HCT116 (cell line): Measurements from ENCODE around the gene ORMDL3.

Experiments used
- EZH2phosphoT487 ChIP-seq: fragments of 200-600 bp; IDR thresholded peaks from 2 replicates; pipeline ENCODE4 v1.6.1; 2018; ENCODE audit warnings: antibody characterized with exemption, borderline replicate concordance
- POLR2A ChIP-seq: IDR thresholded peaks from 2 replicates; pipeline ENCODE4 v1.7.0; 2011; ENCODE audit warnings: borderline replicate concordance; ENCODE audit not compliant: insufficient read depth, insufficient read length; ENCODE audit errors: extremely low read depth
- SRF ChIP-seq: IDR thresholded peaks from 2 replicates; pipeline ENCODE4 v1.6.1; 2012; ENCODE audit warnings: low read depth
- TF ChIP-seq, protein P1 (sequence below), 3 experiments: fragments of 200-600 bp in 1 of 3; sonication (generic) in 1 of 3; IDR thresholded peaks in 2 of 3; conservative IDR thresholded peaks in 1 of 3; 2 replicates each; pipeline ENCODE4 v1.5.1; 2012 to 2017; ENCODE audit warnings: low read depth in 2 of 3, low read length in 2 of 3, antibody characterized with exemption in 1 of 3, borderline replicate concordance in 1 of 3, control low read depth in 1 of 3, mild to moderate bottlenecking in 1 of 3, mixed read lengths in 1 of 3, mixed run types in 1 of 3, moderate library complexity in 1 of 3; ENCODE audit not compliant: insufficient read depth in 1 of 3

DNA sequence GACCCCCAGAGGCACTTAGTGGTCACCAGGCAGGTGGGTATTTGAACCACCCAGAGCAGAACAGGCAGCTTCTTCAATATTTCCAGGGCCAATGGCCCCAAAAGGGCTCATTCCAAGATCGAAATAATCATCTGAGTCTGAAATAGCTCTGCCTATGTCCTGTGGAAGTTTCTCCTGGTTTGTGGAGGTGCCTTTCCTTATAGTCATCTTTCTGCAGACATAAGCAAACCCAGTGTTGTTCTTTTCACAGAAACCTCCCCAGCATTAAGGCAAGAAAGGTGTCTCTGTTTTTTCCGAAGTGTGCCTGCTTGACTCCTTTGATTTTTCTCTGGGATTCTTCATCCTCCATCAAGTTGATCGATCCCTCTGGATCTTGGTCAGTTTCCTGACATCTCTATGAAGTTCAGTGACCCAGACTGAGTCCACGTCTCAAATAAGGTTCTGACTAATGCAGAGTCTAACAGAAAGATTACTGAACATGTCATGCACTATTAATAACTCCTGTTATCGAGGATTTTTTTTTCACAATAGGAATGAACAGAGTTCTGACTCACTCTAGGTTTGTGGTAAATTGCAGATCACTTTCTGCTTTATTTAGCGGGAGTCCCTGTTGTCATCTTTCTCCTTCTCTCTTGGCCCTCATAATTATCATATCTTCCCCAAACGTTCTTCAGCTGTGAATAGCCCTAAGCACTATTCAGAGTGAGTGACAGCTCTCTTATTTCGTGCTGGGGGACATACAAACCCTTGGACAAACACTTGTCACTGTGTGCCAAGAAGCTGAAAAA lies 1.7 kb upstream of the ORMDL3 start:
- TF ChIP-seq POLR2A (no peak), EZH2phosphoT487 (no peak), SRF (no peak)
- TF ChIP-seq, protein P1, sequence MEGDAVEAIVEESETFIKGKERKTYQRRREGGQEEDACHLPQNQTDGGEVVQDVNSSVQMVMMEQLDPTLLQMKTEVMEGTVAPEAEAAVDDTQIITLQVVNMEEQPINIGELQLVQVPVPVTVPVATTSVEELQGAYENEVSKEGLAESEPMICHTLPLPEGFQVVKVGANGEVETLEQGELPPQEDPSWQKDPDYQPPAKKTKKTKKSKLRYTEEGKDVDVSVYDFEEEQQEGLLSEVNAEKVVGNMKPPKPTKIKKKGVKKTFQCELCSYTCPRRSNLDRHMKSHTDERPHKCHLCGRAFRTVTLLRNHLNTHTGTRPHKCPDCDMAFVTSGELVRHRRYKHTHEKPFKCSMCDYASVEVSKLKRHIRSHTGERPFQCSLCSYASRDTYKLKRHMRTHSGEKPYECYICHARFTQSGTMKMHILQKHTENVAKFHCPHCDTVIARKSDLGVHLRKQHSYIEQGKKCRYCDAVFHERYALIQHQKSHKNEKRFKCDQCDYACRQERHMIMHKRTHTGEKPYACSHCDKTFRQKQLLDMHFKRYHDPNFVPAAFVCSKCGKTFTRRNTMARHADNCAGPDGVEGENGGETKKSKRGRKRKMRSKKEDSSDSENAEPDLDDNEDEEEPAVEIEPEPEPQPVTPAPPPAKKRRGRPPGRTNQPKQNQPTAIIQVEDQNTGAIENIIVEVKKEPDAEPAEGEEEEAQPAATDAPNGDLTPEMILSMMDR (IDR thresholded peaks at IDR 0.05 in 2 of 3, conservative IDR thresholded peaks at IDR 0.05 in 1 of 3; ENCODE audit: borderline replicate concordance in 1 of 3, insufficient read depth in 1 of 3, low read depth in 2 of 3, low read length in 2 of 3), result no peak
